Calu3 (cell line): Measurements from ENCODE around the gene GBP7. TPM values are rescaled to one million over a fixed set of nuclear protein-coding genes. Genes with fewer than 3 reads are reported as not detected.

Source experiments
- BruUV-seq: library from RNA; stranded (reverse); fragments of 400-500 nt; replicated peaks from 2 replicates; lab custom pipeline; 2021; lab: Mats Ljungman, UMichigan
- CTCF ChIA-PET: fragments of 300-600 bp; sonication (Branson Sonifier 250); formaldehyde crosslinking; loops from one replicate; lab custom pipeline; 2022; ENCODE audit warnings: antibody characterized with exemption; lab: Charles Lee
- DNase-seq: peaks from one replicate; pipeline ENCODE4 v3.0.0; 2022
- H3K27ac Mint-ChIP-seq: one replicate; pipeline ENCODE4 v1.8.0; 2022; ENCODE audit warnings: mixed read lengths; ENCODE audit not compliant: unreplicated experiment
- H3K27me3 Mint-ChIP-seq: one replicate; pipeline ENCODE4 v1.8.0; 2022; ENCODE audit warnings: mixed read lengths; ENCODE audit not compliant: unreplicated experiment
- H3K36me3 Mint-ChIP-seq: one replicate; pipeline ENCODE4 v1.8.0; 2022; ENCODE audit warnings: mild to moderate bottlenecking, moderate library complexity, mixed read lengths; ENCODE audit not compliant: insufficient read depth, unreplicated experiment
- H3K4me1 Mint-ChIP-seq: one replicate; pipeline ENCODE4 v1.8.0; 2022; ENCODE audit warnings: mild to moderate bottlenecking, low read depth, mixed read lengths; ENCODE audit not compliant: unreplicated experiment
- H3K4me3 Mint-ChIP-seq: one replicate; pipeline ENCODE4 v1.8.0; 2022; ENCODE audit warnings: mild to moderate bottlenecking, low read depth, moderate library complexity, mixed read lengths; ENCODE audit not compliant: unreplicated experiment
- H3K9me3 Mint-ChIP-seq: one replicate; pipeline ENCODE4 v1.8.0; 2022; ENCODE audit warnings: low read depth, mixed read lengths; ENCODE audit not compliant: unreplicated experiment
- CTCF ChIP-seq: fragments of 200-600 bp; IDR thresholded peaks from one replicate; pipeline ENCODE4 v1.8.0; 2022; ENCODE audit warnings: antibody characterized with exemption; ENCODE audit not compliant: unreplicated experiment
- intact Hi-C: fragments of 100-400 bp; cut with micrococcal nuclease; formaldehyde crosslinking; loops from one replicate; pipeline ENCODE4 v1.10.0; 2022; ENCODE audit not compliant: unreplicated experiment
- total RNA-seq: library from RNA; stranded (reverse); gene quantifications from 2 replicates; pipeline ENCODE4 v1.2.3, GENCODE V29; 2022

The GBP7 gene
- total RNA-seq, 1 experiment from 2014 or later = 0.19 TPM

- H3K36me3 Mint-ChIP-seq = peaks cover 6% of the 10 kb centered on the region
- no peaks in the 10 kb centered on the region for H3K27me3 Mint-ChIP-seq
- no TSS peak for BruUV-seq
- CTCF ChIA-PET = interaction anchor here (1.5 kb wide), 1 partner anchor 10 kb away, joined by 3 read pairs; no protein-coding TSS in a partner anchor
- H3K4me3 Mint-ChIP-seq = peak overlapping the region; percentile 71
- peak; percentile 71 for DNase-seq
- no peak for TF ChIP-seq CTCF
- no peaks in the 10 kb centered on the region for H3K9me3 Mint-ChIP-seq
- H3K27ac Mint-ChIP-seq = peak overlapping the region; percentile 85
- intact Hi-C loops = loop anchor here (1.0 kb wide), 1 partner anchor 19 kb away; no protein-coding TSS in a partner anchor
- H3K4me1 Mint-ChIP-seq = peaks cover 12% of the 10 kb centered on the region
These were observed 87.2 kb downstream of the GBP7 start for GRCh38 chr1:89088572-89088971.

- CTCF ChIA-PET = interaction anchor here (1.5 kb wide), 1 partner anchor 9 kb away, joined by 3 read pairs; no protein-coding TSS in a partner anchor
- peaks cover 6% of the 10 kb centered on the region for H3K36me3 Mint-ChIP-seq
- peaks cover 12% of the 10 kb centered on the region for H3K4me1 Mint-ChIP-seq
These were observed 88.6 kb downstream of the GBP7 start for GRCh38 chr1:89087241-89087640.

GRCh38 chr1:89085781-89086180, 90.0 kb downstream of the GBP7 start:
- peaks cover 6% of the 10 kb centered on the region for H3K36me3 Mint-ChIP-seq
- H3K9me3 Mint-ChIP-seq = no peaks in the 10 kb centered on the region
- TF ChIP-seq CTCF = no peak
- no TSS peak for BruUV-seq
- H3K4me1 Mint-ChIP-seq = peaks cover 12% of the 10 kb centered on the region
- H3K4me3 Mint-ChIP-seq = no peak overlapping the region
- no peak overlapping the region for H3K27ac Mint-ChIP-seq
- intact Hi-C loops = no loop called here
- CTCF ChIA-PET = no interaction called here
- no peak for DNase-seq
- no peaks in the 10 kb centered on the region for H3K27me3 Mint-ChIP-seq

More at GRCh38 chr1:89087241-89087640, 88.6 kb downstream of the GBP7 start:
- H3K27ac Mint-ChIP-seq = no peak overlapping the region
- intact Hi-C loops = no loop called here
- no peak overlapping the region for H3K4me3 Mint-ChIP-seq
- DNase-seq = no peak
- TF ChIP-seq CTCF = no peak
- H3K9me3 Mint-ChIP-seq = no peaks in the 10 kb centered on the region
- no peaks in the 10 kb centered on the region for H3K27me3 Mint-ChIP-seq
- BruUV-seq = no TSS peak

Other genes with a start within 250 kb of the GBP7 start
- 23.1 and 23.6 TPM in 2 replicates for gene KYAT3, start 183.4 kb downstream of the GBP7 start, total RNA-seq
- 38.9 and 42.9 TPM in 2 replicates for gene RBMXL1, start 183.4 kb downstream of the GBP7 start, total RNA-seq
- gene GBP3, start 153.1 kb downstream of the GBP7 start, total RNA-seq = 60.0 and 95.4 TPM in 2 replicates
- gene GBP1, start 110.8 kb downstream of the GBP7 start, total RNA-seq = 27.0 and 44.9 TPM in 2 replicates
- 29.7 and 37.8 TPM in 2 replicates for gene GBP2, start 49.9 kb downstream of the GBP7 start, total RNA-seq
- gene GBP4, start 22.9 kb upstream of the GBP7 start, total RNA-seq = 10.3 and 26.6 TPM in 2 replicates
- gene GBP5, start 96.9 kb upstream of the GBP7 start, total RNA-seq = 0.54 TPM in 1 of 2 replicates, not detected in the other
- gene GBP6, start 188.1 kb upstream of the GBP7 start, total RNA-seq = 0.12 and 0.37 TPM in 2 replicates